HS-27A (cell line): Measurements from ENCODE around the gene PDAP1.
"Not testable (repeated sequence)": the region's sequence is repeated elsewhere in the genome, so short reads cannot be mapped to it uniquely, and the experiment has no call there.

ENCODE experiments used
- DNase-seq: peaks from one replicate; pipeline ENCODE4 v3.0.0-alpha.2; 2012; ENCODE audit warnings: low read depth, missing footprints

The PDAP1 gene

GRCh38 chr7:99408379-99409191 lies at the start of gene PDAP1, which contains the start of gene BUD31:
PDAP1 (minus strand) TSS chr7:99408597; CDS start chr7:99408548, 49 bp downstream.
BUD31 (plus strand) TSS chr7:99408969; CDS start chr7:99411093, 2,124 bp downstream.
- peak; percentile 75 for DNase-seq

- DNase-seq, result no peak
These were observed 49.5 kb upstream of the PDAP1 start for GRCh38 chr7:99457650-99458493.

- DNase-seq, result no peak
These were observed 48.8 kb upstream of the PDAP1 start for GRCh38 chr7:99457050-99457649.

- no peak for DNase-seq
These were observed 47.9 kb upstream of the PDAP1 start for GRCh38 chr7:99456288-99456687.

DNA sequence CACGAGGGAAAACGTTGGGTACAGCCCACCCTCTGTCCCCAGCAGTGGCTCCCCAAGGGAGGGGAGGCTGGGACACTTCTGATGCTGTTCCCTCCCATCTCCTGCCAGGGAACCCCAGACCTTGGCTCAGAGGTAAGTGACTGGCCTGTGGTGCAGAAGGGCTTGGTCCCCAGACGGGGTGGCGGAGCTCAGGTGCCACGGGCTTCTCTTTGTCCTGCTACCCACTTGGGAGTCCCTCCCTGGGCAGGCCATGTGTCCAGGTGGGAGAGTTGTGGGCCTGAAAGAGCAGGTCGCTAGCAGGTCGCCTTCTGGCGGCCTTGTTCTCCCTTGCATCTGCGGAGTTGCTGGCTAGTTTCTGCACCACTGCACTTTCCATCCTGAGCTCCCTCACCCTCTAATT lies 47.5 kb upstream of the PDAP1 start:
- no peak for DNase-seq

DNA sequence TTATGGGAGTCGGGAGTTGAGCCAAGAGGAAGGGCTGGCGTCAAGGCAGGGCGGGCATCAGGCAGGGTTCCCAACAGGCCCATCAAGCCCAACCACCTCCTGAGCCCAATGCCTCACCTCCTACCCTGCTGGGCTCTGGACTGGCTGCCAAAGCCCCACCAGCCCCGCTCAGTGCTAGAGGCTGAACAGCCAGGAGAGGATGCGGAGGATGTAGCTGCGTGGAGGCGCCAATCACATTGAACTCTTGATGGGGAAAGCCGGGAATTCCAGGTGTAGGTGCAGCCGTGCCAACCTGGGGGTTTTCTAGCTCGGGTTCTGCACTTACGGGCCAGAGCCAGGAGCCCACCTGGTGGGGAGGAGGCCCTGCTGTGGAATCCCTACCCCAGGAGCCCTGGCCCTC lies 44.7 kb upstream of the PDAP1 start:
- no peak for DNase-seq

GRCh38 chr7:99452541-99452940 lies 44.1 kb upstream of the PDAP1 start:
- DNase-seq, result no peak

DNA sequence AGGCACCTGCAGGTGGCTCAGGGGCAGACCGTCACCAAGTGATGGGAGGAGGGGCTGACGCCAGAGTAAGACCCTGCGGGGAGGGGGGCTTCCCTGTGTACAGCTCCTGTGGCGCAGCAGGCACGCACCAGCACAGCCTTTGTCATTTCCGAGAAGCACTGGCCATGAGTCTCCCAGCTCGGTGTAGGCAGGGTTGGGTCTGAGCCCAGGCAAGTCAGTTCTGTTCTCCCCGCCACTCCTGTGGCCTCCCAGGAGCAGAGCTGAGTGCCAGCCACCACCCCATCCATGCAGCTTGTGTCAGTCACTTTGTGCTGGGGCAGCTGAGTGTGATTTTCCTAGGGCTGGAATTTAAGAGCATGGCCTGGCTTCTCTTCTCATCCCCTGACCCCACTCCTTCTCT lies 43.5 kb upstream of the PDAP1 start:
- DNase-seq, result no peak

DNA sequence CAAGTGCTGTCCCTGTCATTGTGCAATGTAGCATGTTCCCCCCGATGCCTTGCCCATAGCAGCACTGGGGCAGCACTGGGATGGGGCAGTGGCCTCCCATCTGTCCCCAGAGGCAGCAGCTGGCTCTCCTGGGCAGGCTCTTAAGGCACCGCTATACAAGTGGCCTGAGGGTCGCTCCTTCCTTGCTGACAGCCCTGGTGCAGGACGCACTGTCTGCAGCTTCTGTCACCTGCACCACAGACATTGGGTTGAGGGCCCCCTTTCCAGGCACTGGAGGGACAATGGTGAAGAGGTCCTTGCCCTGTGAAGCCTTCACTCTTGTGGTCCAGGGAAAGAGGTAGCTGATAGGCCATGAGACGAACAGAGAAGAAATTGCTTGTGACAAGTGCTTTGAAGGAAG lies 40.9 kb upstream of the PDAP1 start:
- no peak for DNase-seq

GRCh38 chr7:99448855-99449254 lies 40.5 kb upstream of the PDAP1 start:
- no peak for DNase-seq

DNA sequence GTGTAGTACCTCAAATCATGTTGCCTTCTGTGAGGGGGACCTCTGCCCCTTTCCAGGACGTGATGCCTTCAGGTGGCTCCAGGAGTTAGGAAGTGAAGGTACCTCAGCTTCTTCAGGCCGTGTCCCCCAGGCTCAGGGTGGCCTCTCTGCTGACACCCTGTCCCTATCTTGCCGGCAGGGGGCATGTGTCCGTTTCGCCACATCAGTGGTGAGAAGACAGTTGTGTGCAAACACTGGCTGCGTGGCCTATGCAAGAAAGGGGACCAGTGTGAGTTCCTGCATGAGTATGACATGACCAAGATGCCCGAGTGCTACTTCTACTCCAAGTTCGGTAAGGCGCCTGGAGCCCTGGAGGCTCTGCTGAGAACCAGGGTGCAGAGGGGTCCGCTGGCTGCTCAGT lies 39.5 kb upstream of the PDAP1 start:
- DNase-seq, result no peak

GRCh38 chr7:99446096-99446495 lies 37.7 kb upstream of the PDAP1 start:
- DNase-seq, result no peak

DNA sequence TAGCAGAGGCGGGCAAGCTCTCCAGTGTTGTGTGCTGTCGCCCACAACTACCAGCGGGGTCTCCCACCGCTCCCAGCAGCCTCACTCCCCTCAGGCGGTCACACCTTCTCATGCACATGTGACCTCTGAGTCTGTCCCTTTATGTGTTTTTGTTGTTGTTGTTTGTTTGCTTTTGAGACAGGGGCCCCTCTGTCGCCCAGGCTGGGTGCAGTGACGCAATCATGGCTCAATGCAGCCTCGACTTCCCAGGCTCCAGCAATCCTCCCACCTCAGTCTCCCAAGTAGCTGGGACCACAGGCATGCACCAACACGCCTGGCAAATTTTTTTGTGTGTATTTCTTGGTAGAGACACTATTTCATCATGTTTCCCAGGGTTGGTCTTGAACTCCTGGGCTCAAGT lies 31.8 kb upstream of the PDAP1 start:
- no peak for DNase-seq

- peak; percentile 68 for DNase-seq
These were observed 30.4 kb upstream of the PDAP1 start, which contains the start of the genes CPSF4 and PTCD1 for GRCh38 chr7:99438573-99439480. CPSF4 (plus strand) TSS chr7:99438943; CDS start chr7:99439083, 140 bp downstream. PTCD1 (minus strand) TSS chr7:99438798; CDS start chr7:99435242, 3,556 bp downstream.

GRCh38 chr7:99437946-99438572 lies 29.7 kb upstream of the PDAP1 start:
- no peak for DNase-seq

- no peak for DNase-seq
These were observed 24.8 kb upstream of the PDAP1 start for GRCh38 chr7:99433158-99433557.

- DNase-seq, result not testable (repeated sequence)
These were observed 23.6 kb upstream of the PDAP1 start for GRCh38 chr7:99431756-99432540.

GRCh38 chr7:99429756-99430155 lies 21.4 kb upstream of the PDAP1 start:
- no peak for DNase-seq

DNA sequence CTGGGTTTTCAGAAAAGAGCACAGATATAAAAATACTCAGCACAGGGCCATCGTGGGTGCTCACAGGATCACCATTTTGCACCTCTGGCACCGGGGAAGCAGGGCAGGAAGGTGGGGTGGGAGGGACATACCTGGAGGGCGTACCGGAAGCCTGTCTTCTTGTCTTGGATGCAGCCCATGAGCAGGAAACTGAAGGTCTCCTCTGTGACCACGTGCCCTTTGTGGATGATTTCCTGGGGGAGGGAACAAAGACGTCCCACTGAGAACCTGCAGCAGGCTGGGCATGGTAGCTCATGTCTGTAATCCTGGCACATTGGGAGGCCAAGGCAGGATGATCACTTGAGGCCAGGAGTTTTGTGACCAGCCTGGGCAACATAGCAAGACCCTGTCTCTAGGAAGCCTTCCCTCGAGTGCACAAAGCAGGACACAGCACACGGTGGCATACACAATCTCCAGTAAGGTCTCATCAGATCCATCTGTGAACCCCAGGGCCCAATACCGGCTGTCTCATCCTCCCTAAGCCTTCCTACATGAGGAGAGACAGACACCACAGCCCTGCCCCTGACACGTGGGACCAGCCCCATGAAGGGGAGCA lies 20.7 kb upstream of the PDAP1 start:
- DNase-seq, result no peak
